GM18907 (cell line): ENCODE results near the gene RPS6KA5.

Source experiments
- ATAC-seq: cut with Tn5 transposase; IDR thresholded peaks from one replicate; pipeline ENCODE4 v1.9.1; 2021; ENCODE audit warnings: mild to moderate bottlenecking, moderate library complexity; ENCODE audit not compliant: unreplicated experiment

Gene RPS6KA5

DNA sequence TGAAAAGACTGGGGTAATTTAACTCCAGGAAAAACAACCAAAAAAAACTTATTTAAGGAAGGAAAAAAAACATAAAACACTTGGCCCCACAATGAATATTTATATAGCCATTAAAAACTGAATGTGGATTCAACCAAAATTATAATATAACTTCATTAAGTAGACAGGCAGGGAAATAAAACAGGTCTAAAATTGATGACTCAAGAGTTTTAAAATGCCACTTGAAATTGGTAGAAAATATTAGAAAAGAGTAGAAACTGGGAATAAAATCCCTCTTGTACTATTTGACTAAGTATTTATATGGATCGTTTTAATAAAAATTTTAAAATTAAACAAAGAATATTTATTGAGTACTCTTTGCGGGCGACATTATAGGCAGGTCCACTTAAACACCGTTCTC is 28.8 kb downstream of the RPS6KA5 start:
- ATAC-seq, result no peak

DNA sequence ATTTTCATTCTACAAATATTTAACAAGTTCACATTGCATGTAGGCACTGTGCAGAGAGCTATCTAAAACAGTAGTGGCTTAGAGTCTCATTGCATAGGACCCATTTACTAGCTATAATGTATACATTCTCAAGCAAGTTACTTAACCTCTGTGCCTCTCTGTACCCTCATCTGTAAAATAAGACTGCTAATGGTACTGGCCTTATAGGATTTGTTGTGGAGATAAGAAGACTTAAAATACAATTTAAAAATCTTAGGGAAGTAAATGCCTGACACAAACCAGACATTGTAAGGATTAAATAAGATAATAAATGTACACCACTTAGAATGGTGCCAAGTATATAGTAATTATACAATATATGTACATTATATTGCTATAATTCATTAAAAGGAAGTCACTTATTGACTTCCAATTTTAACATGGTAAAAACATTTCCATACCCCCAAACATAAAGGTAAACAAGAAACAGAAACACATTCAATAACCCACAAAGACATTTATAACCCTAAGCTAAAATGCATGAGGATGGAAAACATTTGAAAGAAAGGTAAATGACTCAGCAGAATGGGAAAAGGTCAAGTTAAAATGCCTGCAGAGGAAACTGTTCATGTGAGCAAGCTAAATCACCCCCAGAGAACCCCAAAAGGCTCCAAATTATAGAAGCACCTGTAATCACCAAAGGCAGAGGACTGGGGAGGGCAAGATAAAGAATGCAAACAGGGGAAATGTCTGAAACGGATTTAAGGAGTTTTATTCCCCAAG is 30.8 kb downstream of the RPS6KA5 start:
- ATAC-seq, result no peak

DNA sequence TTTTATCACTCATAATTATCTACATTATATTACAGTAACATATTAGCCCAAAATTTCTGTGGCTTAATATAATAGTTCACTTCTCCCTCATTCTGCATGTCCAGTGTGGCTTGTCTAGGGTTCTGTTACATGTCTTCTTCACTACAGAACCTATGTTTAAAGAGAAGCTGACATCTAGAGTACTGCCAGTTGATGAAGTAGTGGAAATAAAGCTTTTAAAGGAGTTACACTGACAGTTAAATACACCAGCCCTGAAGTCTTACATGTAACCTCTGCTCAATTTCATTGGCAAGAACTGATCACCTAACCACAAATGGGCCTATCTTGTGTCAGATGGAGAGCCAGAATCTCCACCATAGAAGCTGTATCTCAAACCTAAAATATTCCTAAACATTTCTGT is 32.9 kb downstream of the RPS6KA5 start:
- ATAC-seq, result no peak

DNA sequence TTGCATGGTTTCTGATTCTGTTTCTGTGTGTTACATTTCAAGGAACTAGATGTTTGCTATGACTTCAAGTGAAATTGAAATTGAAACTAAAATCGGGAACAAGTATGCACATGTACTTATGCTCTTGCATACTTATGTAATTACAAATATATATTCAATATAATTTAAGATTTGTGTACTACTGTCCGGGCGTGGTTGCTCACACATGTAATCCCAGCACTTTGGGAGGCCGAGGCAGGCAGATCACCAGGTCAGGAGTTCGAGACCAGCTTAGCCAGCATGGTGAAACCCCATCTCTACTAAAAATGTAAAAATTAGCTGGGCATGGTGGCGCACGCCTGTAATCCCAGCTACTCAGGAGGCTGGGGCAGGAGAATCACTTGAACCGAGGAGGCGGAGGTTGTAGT is 37.8 kb downstream of the RPS6KA5 start:
- ATAC-seq, result peak; percentile 90

DNA sequence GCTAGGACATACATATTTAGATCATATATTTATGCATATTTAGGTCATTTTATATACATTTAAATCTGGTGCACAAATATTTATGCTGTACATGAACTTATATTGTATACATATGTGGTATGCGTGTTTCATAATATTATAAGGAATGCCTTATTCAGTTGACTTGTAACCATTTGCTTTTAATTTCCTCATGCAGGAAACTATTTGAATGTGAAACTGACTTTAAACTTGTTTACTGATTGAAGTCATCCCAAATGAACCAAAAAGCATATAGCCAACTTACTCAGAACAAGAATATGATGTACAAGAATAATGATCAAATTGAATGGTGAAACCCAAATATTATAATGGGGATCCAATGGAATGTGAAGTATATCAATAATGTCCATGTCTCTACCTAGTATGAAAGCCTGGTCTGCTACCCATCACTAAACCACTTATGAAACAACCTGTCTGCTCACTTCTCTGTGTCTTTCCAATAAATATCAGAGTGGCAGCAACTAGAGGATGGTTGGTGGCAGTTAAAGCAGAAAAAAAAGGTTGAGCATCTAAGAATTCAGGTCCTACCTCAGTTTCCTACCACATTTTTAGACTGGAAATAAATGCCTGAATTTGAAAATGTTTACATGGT is 38.3 kb downstream of the RPS6KA5 start:
- peak; percentile 54 for ATAC-seq

DNA sequence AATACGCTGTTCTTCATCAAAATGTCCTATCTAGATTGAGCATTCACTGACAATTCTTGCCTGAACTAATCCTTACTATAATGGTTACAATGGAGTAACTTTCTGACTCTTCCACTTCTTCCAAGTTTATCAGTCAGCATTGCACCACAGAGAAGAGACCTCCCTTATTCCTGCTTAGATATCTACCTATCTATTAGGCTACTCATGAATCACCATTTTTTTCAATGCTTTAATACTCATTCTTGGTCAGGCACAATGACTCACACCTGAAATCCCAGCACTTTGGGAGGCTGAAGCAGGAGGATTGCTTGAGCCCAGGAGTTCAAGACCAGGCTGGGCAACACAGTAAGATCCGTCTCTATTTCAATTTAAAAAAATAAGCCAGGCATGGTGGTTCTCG is 39.3 kb downstream of the RPS6KA5 start:
- ATAC-seq, result no peak

DNA sequence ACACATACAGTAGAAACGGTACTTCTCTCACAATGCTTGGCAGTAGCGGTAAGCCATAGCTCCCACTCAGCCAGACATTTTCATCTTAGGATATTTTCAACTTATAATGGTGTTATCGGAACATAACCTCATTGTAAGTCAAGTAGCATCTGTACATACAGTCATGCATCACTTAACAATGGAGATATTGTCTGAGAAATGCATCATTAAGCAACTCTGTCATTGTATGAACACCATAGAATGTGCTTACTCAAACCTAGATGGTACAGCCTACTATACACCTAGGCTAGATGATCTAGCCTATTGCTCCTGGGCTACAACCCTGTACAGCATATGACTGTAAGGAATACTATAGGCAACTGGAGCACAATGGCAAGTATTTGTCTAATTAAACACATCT is 40.8 kb downstream of the RPS6KA5 start:
- no peak for ATAC-seq

DNA sequence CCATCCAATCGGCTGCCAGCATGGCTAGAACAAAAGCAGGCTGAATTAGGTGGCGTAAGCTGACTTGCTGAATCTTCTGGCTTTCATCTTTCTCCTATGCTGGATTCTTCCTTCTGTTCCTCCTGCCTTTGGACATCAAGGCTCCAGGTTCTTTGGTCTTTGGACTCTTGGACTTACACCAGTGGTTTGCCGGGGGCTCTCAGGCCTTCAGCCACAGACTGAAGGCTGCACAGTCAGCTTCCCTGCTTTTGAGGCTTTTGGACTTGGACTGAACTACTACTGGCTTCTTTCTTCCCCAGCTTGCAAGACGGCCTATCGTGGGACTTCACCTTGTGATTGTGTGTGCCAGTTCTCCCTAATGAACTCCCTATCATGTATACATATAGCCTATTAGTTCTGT is 42.0 kb downstream of the RPS6KA5 start:
- ATAC-seq, result no peak

DNA sequence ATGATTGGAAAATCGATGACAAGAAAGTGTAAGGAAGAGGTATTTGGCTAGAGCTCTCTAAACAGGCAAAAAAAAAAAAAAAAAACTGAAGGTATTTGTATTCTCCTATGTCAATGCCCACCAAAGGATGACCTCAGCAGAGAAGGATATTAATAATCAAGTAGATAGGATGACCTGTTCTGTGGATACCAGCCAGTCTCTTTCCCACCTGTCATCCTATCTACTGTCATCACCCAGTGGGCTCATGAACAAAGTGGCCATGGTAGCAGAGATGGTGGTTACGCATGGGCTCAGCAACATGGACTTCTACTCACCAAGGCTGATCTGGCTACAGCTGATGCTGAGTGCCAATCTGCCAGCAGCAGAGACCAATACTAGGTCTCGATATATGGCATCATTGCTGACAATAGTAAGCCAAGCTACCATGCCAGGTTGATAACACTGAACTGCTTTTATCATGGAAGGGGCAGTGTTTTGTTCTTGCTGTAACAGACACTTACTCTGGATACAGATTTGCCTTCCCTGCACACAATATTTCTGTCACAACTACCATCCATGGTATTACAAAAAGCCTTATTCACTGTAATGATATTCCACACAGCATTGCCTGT is 43.5 kb downstream of the RPS6KA5 start:
- no peak for ATAC-seq

DNA sequence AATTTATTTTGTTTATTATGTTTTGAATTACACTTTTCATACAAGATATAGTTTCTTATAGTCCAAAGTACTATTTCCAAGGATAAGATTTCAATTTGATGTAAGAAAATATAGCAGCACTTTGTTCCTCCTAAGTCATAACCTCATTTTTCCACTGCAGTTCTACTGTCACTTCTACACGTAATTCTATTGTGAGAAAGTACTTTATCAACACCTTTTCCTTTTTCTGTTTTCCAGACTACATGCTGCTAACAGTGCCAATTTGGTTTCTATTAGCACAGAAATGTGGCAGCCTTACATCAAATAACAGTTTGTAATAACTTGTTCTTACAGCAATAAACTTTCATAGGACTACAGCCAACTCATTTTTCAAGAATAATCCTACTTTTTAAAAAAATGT is 45.0 kb downstream of the RPS6KA5 start:
- no peak for ATAC-seq

DNA sequence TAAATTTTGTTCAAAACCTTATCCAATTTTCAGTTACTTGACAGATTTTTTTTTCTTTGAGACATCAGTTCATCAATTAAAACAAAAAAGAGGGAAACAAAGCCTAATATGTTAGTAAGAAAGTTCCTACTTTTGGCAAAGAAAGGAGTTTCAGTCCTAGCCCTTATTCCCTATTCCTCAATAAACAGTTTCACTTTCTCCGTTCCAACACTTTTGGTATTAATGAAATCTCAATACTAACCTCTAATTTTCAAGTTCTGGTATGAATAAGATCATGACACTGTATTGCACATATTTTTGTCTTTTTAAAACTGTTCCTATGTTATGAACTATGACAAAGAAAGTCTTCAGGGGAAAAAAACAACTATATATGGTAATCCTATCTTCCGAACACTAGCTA is 48.4 kb downstream of the RPS6KA5 start:
- ATAC-seq, result no peak

DNA sequence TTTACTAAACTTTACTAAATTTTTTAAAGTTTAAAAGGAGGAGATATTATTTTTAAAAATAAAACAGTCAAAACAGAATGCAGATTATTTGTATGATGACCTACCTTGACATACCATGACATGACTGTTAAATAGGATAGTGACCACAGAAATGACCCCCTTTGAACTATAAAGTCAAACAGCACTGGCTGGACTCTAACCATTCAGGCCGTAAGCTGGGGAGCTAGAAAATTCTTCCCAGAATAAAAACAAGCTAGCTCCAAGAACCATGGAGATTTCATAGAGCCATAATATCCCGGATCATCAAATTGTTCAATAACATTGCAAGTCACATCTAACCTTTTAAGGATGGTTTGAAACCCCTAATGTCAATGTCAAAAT is 50.3 kb downstream of the RPS6KA5 start:
- no peak for ATAC-seq

DNA sequence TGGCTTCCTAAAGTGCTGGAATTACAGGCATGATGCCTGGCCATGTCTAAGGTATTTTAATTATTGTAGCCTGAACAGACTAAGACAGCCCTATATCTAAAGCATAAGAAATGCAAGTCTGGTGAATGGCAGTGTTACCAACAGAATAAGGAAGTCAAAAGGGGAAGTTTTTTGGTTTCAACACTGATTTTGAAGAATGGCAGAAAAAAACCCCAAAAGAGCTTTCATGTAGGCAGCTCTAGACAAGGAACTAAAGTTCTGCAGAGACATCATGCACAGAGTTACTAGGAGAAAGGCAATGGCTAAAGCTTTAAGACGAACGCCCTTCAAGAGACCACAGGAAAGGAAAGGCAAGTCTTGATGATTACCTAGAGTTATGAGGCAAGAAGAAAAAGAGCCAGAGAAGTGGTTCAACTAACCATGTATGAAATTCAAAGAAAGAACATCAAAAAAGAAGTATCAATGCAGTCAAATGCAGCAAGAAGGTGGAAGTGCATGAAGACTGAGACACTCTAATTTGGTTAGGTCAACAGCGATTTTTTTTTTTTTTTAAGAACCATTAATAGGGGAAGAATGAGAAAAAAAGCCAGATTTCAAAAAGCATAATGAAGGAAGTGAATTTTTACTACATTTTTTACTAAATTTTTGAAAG is 50.8 kb downstream of the RPS6KA5 start:
- peak; percentile 93 for ATAC-seq

DNA sequence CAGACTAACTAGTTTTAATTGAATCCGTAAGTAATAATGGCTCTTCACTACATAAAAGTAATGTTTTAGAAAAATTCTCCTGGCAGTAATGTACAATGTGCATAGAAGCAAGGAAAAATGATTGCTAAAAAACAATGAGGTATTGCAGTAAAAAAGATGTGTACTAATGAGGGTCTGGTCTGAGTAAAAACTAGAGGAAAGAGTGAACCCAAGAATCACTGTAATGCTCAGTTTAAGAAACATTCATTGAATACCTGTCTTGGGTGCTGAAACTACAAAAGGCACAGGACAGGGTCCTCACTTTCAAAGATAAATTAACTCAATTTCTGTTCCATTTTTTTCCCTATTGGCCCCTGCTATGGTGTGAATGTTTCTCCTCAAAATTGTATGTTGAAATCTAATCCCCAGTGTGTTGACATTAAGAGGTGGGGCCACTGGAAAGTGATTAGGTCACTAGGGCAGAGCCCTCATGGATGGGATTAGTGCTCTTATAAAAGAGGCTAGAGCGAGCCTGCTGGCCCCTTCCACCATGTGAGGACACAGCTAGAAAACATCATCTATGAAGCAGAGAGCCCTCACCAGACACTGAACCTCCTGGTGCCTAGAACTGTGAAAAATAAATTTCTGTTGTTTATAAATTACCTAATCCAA is 51.6 kb downstream of the RPS6KA5 start:
- ATAC-seq, result peak; percentile 4

DNA sequence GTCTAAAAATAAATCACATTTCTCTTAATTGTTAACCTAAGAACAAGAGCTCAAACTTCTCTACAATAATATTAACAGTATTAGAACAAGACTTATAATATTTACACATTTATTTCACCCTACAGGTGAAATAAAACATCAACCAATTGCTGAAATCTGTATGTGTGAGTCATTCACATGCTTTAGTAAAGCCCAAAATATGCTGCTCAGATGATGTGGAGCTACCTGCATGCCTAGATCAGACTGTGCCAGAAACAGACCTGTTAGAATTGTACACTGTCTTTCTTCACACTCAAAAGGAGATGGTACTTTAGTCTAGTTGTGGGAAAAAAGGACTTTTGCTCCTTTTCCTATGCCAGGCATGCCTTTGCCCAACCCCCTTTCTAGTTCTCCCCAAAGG is 54.7 kb downstream of the RPS6KA5 start:
- no peak for ATAC-seq

DNA sequence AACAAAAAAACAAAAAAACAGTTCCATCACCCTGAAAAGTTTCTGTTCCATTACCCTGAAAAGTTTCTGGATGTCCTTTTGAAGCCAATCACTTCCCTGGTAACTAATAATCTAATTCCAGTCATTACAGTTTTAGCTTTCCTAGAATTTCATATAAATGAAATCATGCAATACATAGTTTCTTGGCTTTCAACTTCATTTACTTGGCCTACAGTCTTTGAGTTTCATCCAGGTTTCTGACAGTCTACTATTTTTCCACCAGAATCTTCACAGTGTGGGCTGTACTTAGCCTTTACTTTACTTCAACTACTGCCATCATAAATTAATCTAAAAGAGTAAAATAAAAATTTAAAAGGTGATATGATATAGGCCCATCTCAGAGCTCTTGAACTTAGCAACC is 55.5 kb downstream of the RPS6KA5 start:
- ATAC-seq, result no peak

DNA sequence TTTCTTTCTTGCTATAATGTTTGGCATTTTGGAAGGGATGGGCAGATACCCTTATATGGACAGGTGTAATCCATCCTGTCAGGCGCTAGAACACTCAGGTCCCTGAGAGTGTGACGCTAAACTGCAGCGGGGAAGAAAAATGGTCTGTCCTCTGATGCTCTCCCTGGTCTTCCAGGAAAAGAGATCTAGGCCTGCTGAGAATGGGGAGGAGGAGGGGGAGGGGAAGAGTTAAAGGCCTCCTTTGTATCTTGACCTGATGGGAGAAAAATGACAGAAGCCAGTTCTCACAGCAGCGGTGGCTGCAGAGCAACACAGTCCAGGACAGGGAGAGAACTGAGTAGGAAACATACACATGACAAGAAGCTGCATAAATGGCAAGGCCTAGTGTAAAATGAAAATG is 61.1 kb downstream of the RPS6KA5 start:
- no peak for ATAC-seq

DNA sequence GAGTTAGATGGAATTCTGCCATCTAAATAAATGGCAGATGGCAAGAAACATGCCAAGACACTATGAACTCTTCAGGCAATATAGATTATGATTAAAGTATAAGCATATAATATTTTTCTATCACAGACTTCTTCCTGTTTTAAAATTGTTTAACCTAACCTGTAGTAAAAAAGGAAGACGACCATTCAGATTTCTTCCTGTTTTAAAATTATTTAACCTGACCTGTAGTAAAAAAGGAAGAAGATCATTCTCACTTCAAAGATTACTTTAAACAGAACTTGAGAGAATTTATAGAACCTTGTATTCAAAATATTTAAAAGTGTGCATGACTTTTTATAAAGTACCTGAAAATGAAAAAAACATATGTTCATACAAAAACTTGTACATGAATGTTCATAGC is 63.5 kb downstream of the RPS6KA5 start:
- ATAC-seq, result no peak

DNA sequence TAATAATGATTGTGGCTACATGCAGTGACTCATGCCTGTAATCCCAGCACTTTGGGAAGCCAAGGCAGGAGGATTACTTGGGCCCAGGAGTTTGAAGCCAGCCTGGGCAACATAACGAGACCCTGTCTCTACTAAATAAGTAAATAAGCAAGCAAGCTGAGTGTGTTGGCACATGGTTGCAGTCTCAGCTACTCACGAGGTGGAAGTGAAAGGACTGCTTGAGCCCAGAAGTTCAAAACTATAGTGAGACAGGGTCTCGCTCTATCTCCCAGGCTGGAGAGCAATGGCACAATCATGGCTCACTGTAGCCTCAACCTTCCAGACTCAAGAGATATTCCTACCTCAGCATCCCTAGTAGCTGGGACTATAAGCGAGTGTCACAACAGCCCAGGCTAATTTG is 64.7 kb downstream of the RPS6KA5 start:
- ATAC-seq, result no peak

DNA sequence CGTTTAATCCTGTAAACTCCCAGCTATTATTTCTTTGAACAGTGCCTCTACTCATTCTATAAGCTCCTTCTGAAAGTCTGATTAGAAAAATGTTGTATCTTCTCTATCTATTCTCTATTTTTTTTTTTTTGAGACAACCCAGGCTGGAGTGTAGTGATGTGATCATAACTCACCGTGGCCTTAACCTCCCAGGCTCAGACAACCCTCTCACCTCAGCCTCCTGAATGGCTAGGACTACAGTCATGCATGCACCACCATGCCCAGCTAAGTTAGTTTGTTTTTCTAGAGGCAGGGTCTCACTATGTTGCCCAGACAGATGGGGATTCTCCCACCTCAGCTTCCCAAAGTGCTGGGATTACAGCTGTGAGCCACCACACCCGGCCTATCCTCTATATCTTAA is 66.6 kb downstream of the RPS6KA5 start:
- ATAC-seq, result no peak

DNA sequence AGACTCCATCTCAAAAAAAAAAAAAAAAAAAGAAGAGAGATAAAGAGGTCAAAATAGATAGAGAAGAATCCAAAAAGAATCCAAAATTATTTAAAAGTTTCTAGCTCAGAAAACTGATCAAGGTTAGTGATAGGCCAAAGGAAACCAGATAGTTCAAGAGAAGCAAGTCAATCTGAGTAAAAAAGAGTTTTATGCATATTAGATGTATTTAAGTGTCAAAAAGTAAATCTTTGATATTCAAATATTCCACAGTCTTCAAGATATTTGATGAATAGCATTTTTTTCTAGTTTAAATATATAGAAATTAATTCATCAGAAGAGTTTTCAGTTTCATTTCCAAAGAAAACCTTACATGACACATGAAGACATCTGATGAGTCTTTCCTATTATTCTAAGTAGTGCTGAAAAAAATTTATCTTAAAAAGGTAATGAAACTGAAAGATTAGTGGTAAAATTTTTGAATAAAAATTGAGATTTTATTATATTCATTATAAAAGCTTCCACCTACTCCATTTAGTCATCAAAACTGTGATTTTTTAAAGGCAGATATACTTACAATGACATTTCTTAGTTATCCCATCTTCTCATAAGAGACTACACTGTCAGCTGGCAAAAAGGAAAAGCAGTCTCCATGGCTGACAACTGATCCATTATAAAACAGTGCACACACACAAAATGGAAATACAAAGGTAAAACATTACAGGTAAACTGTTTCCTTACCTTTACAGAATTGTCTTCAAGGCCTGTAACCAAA is 68.6 kb downstream of the RPS6KA5 start:
- ATAC-seq, result no peak
